PC-9 (cell line): ENCODE measurements around the gene SLAMF1.

Source experiments
- CTCF ChIP-seq: fragments of 200-600 bp; sonication (generic); conservative IDR thresholded peaks from 2 replicates; pipeline ENCODE4 v1.6.1; 2017; ENCODE audit warnings: mixed run types, antibody characterized with exemption, mild to moderate bottlenecking, moderate library complexity
- EZH2 ChIP-seq: fragments of 200-600 bp; sonication (generic); IDR thresholded peaks from 2 replicates; pipeline ENCODE4 v1.8.0; 2017; ENCODE audit warnings: antibody characterized with exemption, low read depth

- TF ChIP-seq CTCF = no peak
- no peak for TF ChIP-seq EZH2
Measured at GRCh38 chr1:160590488-160590887, 56.4 kb downstream of the SLAMF1 start.
